Measurements from ENCODE around the gene CTSZ. TPM values are rescaled to one million over a fixed set of nuclear protein-coding genes. Genes with fewer than 3 reads are reported as not detected.
"Not testable (repeated sequence)": the region's sequence is repeated elsewhere in the genome, so short reads cannot be mapped to it uniquely, and the experiment has no call there.

CTSZ gene
- total RNA-seq, 1 donor from 2014 or later = 71.9 TPM

DNA sequence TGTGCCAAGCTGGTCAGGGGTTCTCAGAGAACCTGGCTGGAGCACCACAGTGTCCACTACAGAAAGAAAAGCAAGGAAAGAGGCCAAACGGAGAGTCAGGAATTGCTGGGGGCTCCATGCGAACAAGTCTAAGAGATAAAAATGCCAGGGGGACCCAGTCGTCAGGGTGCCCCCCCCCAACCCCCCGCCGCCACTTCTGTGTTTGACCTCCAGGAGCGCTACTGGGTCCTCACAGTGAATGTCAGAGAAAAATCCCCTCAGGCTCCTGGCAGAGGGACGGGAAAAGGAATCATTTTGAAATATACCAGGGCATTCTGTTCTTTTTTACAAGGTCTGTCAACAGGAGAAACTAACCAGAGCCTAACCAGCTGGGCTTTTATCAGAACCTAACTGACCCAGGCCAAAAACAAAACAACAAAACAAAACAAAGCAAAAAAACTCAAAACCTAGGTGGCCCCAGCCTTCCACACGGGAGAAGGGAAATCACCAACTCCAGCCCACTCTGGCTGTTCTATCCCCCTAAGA lies 43.9 kb downstream of the CTSZ start:
- H3K27me3 Mint-ChIP-seq = no peaks in the 10 kb centered on the region
- H3K36me3 Mint-ChIP-seq = no peaks in the 10 kb centered on the region
- no peak overlapping the region for H3K4me3 Mint-ChIP-seq
- H3K9me3 Mint-ChIP-seq = no peaks in the 10 kb centered on the region
- no peaks in the 10 kb centered on the region for H3K4me1 Mint-ChIP-seq (ENCODE audit: unreplicated experiment)
- no peak overlapping the region for H3K27ac Mint-ChIP-seq
- no peak for DNase-seq (ENCODE audit: extremely low spot score, unreplicated experiment)
- TF ChIP-seq, protein P1, sequence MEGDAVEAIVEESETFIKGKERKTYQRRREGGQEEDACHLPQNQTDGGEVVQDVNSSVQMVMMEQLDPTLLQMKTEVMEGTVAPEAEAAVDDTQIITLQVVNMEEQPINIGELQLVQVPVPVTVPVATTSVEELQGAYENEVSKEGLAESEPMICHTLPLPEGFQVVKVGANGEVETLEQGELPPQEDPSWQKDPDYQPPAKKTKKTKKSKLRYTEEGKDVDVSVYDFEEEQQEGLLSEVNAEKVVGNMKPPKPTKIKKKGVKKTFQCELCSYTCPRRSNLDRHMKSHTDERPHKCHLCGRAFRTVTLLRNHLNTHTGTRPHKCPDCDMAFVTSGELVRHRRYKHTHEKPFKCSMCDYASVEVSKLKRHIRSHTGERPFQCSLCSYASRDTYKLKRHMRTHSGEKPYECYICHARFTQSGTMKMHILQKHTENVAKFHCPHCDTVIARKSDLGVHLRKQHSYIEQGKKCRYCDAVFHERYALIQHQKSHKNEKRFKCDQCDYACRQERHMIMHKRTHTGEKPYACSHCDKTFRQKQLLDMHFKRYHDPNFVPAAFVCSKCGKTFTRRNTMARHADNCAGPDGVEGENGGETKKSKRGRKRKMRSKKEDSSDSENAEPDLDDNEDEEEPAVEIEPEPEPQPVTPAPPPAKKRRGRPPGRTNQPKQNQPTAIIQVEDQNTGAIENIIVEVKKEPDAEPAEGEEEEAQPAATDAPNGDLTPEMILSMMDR (conservative IDR thresholded peaks at IDR 0.05) = no peak

DNA sequence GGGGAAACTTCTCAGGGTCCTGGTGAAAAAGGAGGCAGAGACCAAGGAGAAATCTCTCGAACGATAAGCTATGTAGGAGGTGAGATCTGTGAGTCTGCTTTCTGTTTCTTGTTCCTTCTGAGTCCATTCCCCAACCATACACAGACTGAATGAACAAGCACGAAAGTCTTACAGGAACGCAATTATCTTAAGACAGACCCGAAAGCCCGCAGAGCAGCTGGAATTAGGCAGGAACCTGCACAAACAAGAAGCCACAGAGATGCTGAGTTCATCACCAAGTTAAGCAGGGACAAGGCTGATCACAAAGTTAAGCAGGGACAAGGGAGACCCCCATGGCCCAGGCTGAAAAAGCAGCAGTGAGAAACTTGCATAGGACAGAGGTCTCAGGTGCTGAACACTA lies 47.4 kb downstream of the CTSZ start:
- no peaks in the 10 kb centered on the region for H3K36me3 Mint-ChIP-seq
- H3K4me3 Mint-ChIP-seq = no peak overlapping the region
- TF ChIP-seq, protein P1 (conservative IDR thresholded peaks at IDR 0.05) = no peak
- no peak for DNase-seq (ENCODE audit: extremely low spot score, unreplicated experiment)
- H3K27me3 Mint-ChIP-seq = no peaks in the 10 kb centered on the region
- H3K9me3 Mint-ChIP-seq = no peaks in the 10 kb centered on the region
- no peaks in the 10 kb centered on the region for H3K4me1 Mint-ChIP-seq (ENCODE audit: unreplicated experiment)
- H3K27ac Mint-ChIP-seq = no peak overlapping the region

DNA sequence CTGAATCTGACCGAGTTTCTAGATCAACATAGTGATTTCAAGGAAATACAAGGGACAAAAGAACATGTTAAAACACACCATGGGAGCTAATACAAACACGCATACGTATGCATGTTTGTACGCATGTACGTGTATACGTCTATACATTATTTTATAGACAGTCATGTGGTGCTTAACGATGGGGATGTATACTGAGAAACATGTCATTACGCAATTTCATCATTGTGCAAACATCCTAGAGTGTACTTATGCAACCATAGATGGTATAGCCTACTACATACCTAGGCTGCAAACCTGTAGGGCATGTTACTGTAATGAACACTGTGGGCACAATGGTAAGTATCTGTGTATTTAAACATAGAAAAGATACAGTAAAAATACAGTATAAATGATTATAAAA lies 51.0 kb downstream of the CTSZ start:
- no peaks in the 10 kb centered on the region for H3K27me3 Mint-ChIP-seq

DNA sequence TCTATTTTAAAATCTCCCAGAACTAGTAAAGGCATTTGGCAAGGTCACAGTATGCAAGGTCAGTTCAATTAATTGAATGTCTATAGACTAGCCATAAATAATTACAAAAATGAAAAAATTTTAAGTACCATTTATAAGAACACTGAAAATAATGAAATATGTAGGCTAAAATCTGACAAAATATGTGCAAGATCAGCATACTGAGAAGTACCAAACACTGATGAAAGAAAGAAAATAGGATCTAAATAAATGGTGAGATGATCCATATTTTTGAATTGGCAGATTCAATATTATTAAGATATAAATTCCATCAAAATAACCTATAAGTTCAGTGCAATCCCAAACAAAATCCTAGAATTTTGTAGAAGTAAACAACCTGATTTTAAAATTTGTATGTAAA lies 54.0 kb downstream of the CTSZ start:
- Mint-ChIP-seq H3K9me3 (peaks cover 3% of the 10 kb centered on the region), H3K4me3 (no peak overlapping the region)

More for the DNA sequence above, 51.0 kb downstream of the CTSZ start:
- TF ChIP-seq, protein P1 (conservative IDR thresholded peaks at IDR 0.05) = no peak
- no peak for DNase-seq (ENCODE audit: extremely low spot score, unreplicated experiment)
- Mint-ChIP-seq H3K27ac (no peak overlapping the region), H3K36me3 (no peaks in the 10 kb centered on the region), H3K4me1 (ENCODE audit: unreplicated experiment) (no peaks in the 10 kb centered on the region), H3K9me3 (peaks cover 3% of the 10 kb centered on the region), H3K4me3 (no peak overlapping the region)

DNA sequence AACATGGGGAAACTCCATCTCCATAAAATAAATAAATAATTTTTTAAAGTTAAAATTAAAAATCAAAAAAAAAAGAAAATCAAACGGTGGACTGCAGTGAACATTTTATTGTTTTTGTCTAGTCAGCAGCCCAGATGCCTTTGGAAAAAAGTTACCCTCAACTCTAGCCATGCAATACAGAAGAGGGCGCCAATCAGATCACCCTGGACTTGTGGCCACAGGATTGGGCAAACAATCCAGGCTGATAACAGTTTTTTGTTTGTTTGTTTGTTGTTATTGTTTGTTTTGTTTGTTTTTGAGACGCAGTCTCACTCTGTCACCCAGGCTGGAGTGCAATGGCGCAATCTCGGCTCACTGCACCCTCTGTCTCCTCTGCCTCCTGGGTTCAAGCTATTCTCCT lies 56.5 kb downstream of the CTSZ start:
- H3K27ac Mint-ChIP-seq = no peak overlapping the region
- DNase-seq (ENCODE audit: extremely low spot score, unreplicated experiment) = no peak
- no peaks in the 10 kb centered on the region for H3K27me3 Mint-ChIP-seq
- H3K36me3 Mint-ChIP-seq = no peaks in the 10 kb centered on the region
- H3K9me3 Mint-ChIP-seq = peaks cover 3% of the 10 kb centered on the region
- no peak overlapping the region for H3K4me3 Mint-ChIP-seq
- no peaks in the 10 kb centered on the region for H3K4me1 Mint-ChIP-seq (ENCODE audit: unreplicated experiment)
- TF ChIP-seq, protein P1 (conservative IDR thresholded peaks at IDR 0.05) = no peak

More for the DNA sequence above, 54.0 kb downstream of the CTSZ start:
- H3K4me1 Mint-ChIP-seq (ENCODE audit: unreplicated experiment) = no peaks in the 10 kb centered on the region
- no peaks in the 10 kb centered on the region for H3K27me3 Mint-ChIP-seq
- DNase-seq (ENCODE audit: extremely low spot score, unreplicated experiment) = no peak
- no peak overlapping the region for H3K27ac Mint-ChIP-seq
- no peaks in the 10 kb centered on the region for H3K36me3 Mint-ChIP-seq
- TF ChIP-seq, protein P1 (conservative IDR thresholded peaks at IDR 0.05) = no peak

DNA sequence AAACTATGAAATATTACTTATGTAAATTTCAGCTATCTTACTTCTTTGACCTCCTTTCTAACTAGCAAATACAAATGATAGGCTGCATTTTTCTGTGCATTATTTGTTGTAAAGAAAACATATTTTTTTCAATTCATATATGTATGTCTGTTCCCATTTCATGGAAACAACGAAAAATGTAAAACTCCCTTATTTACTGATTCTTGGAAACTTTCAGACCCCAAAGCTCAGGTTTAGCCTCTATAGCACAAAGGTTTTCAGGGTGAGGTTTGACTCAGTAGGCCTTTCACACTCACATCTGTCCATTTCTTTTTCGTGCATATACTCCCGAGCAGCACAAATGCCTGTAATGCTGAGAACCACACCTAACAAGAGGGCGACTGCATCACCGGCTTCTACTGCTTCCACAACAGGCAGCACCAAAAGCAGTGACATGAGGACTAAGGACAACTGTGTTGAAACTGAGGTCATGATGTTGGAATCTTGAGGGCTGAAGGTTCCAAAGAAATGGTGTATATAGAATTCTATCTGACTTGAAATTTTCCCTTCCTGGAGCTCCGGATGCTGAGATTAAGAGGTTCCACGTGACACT lies 59.2 kb downstream of the CTSZ start:
- H3K36me3 Mint-ChIP-seq; H3K9me3 Mint-ChIP-seq; H3K27me3 Mint-ChIP-seq; H3K4me1 Mint-ChIP-seq (ENCODE audit: unreplicated experiment); DNase-seq (ENCODE audit: extremely low spot score, unreplicated experiment); H3K4me3 Mint-ChIP-seq; H3K27ac Mint-ChIP-seq: not testable (repeated sequence)
